Natural killer cell (primary cell): ENCODE results near the gene HMX2. TPM values are rescaled to one million over a fixed set of nuclear protein-coding genes. Genes with fewer than 3 reads are reported as not detected.

Experiments used
- ATAC-seq, 3 donors: fragments of 150-1000 bp in 2 of 3; fragments of 200-7000 bp in 1 of 3; cut with Tn5 transposase; 1 replicate in 1 of 3; 2 replicates in 2 of 3; pipeline ENCODE4 v1.10.0; 2021; ENCODE audit warnings: mild to moderate bottlenecking in 2 of 3, moderate library complexity in 2 of 3
- DNase-seq, 2 donors: peaks; one replicate each; pipeline versions ENCODE4 v3.0.0 to v3.0.0-alpha.2; 2013 to 2021; ENCODE audit warnings: mixed read lengths in 1 of 2
- H3K27ac ChIP-seq: one replicate; pipeline ENCODE4 v1.5.1; 2013; ENCODE audit warnings: mild to moderate bottlenecking, low read length
- H3K27me3 ChIP-seq: one replicate; pipeline ENCODE4 v1.6.1; 2013; ENCODE audit warnings: low read length; ENCODE audit not compliant: control insufficient read depth, insufficient read depth
- H3K36me3 ChIP-seq: one replicate; pipeline ENCODE4 v1.6.1; 2013; ENCODE audit warnings: low read length; ENCODE audit not compliant: control insufficient read depth, insufficient read depth
- H3K4me1 ChIP-seq: one replicate; pipeline ENCODE4 v1.6.1; 2013; ENCODE audit warnings: low read length; ENCODE audit not compliant: control insufficient read depth, insufficient read depth
- H3K4me3 ChIP-seq: one replicate; pipeline ENCODE4 v1.5.1; 2013; ENCODE audit warnings: low read length
- H3K9me3 ChIP-seq: one replicate; pipeline ENCODE4 v1.6.1; 2013; ENCODE audit warnings: low read length; ENCODE audit not compliant: control insufficient read depth, insufficient read depth
- H3K27ac Mint-ChIP-seq, 2 donors: one replicate each; pipeline ENCODE4 v1.8.0; 2022; ENCODE audit warnings: mild to moderate bottlenecking in 2 of 2, mixed read lengths in 2 of 2, moderate library complexity in 1 of 2
- H3K27me3 Mint-ChIP-seq, 2 donors: one replicate each; pipeline ENCODE4 v1.8.0; 2022; ENCODE audit warnings: low read depth in 2 of 2, mixed read lengths in 2 of 2
- H3K36me3 Mint-ChIP-seq: one replicate; pipeline ENCODE4 v1.8.0; 2022; ENCODE audit warnings: mixed read lengths
- H3K4me1 Mint-ChIP-seq, 2 donors: one replicate each; pipeline ENCODE4 v1.8.0; 2022; ENCODE audit warnings: mixed read lengths in 2 of 2
- H3K4me3 Mint-ChIP-seq: one replicate; pipeline ENCODE4 v1.8.0; 2022; ENCODE audit warnings: mild to moderate bottlenecking, moderate library complexity, mixed read lengths
- H3K9me3 Mint-ChIP-seq, 2 donors: one replicate each; pipeline ENCODE4 v1.8.0; 2022; ENCODE audit warnings: mixed read lengths in 2 of 2
- CTCF ChIP-seq: fragments of 200-600 bp; IDR thresholded peaks from one replicate; pipeline ENCODE4 v1.8.0; 2022; ENCODE audit warnings: antibody characterized with exemption
- WGBS: methylation state at CpG from one replicate; pipeline ENCODE4 v1.1.7; 2013; ENCODE audit warnings: missing lambda C conversion rate; ENCODE audit not compliant: insufficient coverage; 5-methylcytosine and 5-hydroxymethylcytosine counted together
- intact Hi-C: fragments of 100-400 bp; cut with micrococcal nuclease; formaldehyde crosslinking; loops from one replicate; pipeline ENCODE4 v1.14.2; 2022
- total RNA-seq, 4 donors: library from RNA; stranded (reverse); fragments of 120-200 nt in 1 of 4; gene quantifications; one replicate each; pipeline versions ENCODE4 v1.2.3 to v1.2.4, GENCODE V29; 2013 to 2022

The HMX2 gene
- total RNA-seq, 3 donors from 2014 or later (not counting 1 experiment from before 2014, with no cell fraction given): not detected

- no peak overlapping the region for H3K4me3 Mint-ChIP-seq
- no peaks in the 10 kb centered on the region for H3K27me3 ChIP-seq
- no peak for TF ChIP-seq CTCF
- peaks cover 3% of the 10 kb centered on the region for H3K9me3 ChIP-seq
- ATAC-seq (no peak), DNase-seq (no peak)
- H3K27me3 Mint-ChIP-seq: no peaks in the 10 kb centered on the region
- H3K4me1 ChIP-seq: no peaks in the 10 kb centered on the region
- H3K36me3 ChIP-seq: no peaks in the 10 kb centered on the region
- H3K4me3 ChIP-seq: no peak overlapping the region
- intact Hi-C loops: no loop called here
- H3K4me1 Mint-ChIP-seq: peaks cover 12 to 13% of the 10 kb centered on the region in 2 donors
- WGBS: no CpG with 5 or more reads among the region's 2 CpGs
- H3K9me3 Mint-ChIP-seq: peaks cover 7 to 8% of the 10 kb centered on the region in 2 donors
- H3K36me3 Mint-ChIP-seq: peaks cover 30% of the 10 kb centered on the region
- H3K27ac ChIP-seq: no peak overlapping the region
- no peak overlapping the region for H3K27ac Mint-ChIP-seq
These were observed 35.8 kb downstream of the HMX2 start for GRCh38 chr10:123183724-123184123.

GRCh38 chr10:123187781-123188180 is 39.8 kb downstream of the HMX2 start:
- Mint-ChIP-seq H3K4me3 (no peak overlapping the region), H3K27ac (no peak overlapping the region), H3K27me3 (no peaks in the 10 kb centered on the region), H3K4me1 (peaks cover 13 to 15% of the 10 kb centered on the region in 2 donors), H3K9me3 (peaks cover 7 to 8% of the 10 kb centered on the region in 2 donors), H3K36me3 (peaks cover 30% of the 10 kb centered on the region)
- no peak for DNase-seq
- Histone ChIP-seq H3K27ac (no peak overlapping the region), H3K27me3 (no peaks in the 10 kb centered on the region), H3K9me3 (peaks cover 3% of the 10 kb centered on the region), H3K4me3 (no peak overlapping the region), H3K4me1 (no peaks in the 10 kb centered on the region), H3K36me3 (peaks cover 3% of the 10 kb centered on the region)
- TF ChIP-seq CTCF: no peak
- ATAC-seq: no peak
- intact Hi-C loops: no loop called here
- WGBS: 99% methylated on average over 5 of the region's 5 CpGs

GRCh38 chr10:123191886-123192285 is 44.0 kb downstream of the HMX2 start:
- peaks cover 3% of the 10 kb centered on the region for H3K36me3 ChIP-seq
- H3K27me3 ChIP-seq: no peaks in the 10 kb centered on the region
- intact Hi-C loops: no loop called here
- no peaks in the 10 kb centered on the region for H3K9me3 ChIP-seq
- H3K4me1 Mint-ChIP-seq: peaks cover 12 to 13% of the 10 kb centered on the region in 2 donors
- H3K27me3 Mint-ChIP-seq: no peaks in the 10 kb centered on the region
- TF ChIP-seq CTCF: no peak
- H3K4me3 ChIP-seq: no peak overlapping the region
- WGBS: 95% methylated on average over 8 of the region's 8 CpGs
- H3K27ac Mint-ChIP-seq: no peak overlapping the region
- peaks cover 5% of the 10 kb centered on the region for H3K36me3 Mint-ChIP-seq
- no peak for DNase-seq
- no peak overlapping the region for H3K27ac ChIP-seq
- no peaks in the 10 kb centered on the region for H3K4me1 ChIP-seq
- ATAC-seq: no peak
- no peak overlapping the region for H3K4me3 Mint-ChIP-seq
- no peaks in the 10 kb centered on the region for H3K9me3 Mint-ChIP-seq

- Histone ChIP-seq H3K4me1 (no peaks in the 10 kb centered on the region), H3K4me3 (no peak overlapping the region), H3K27ac (no peak overlapping the region), H3K27me3 (no peaks in the 10 kb centered on the region), H3K36me3 (peaks cover 3% of the 10 kb centered on the region), H3K9me3 (no peaks in the 10 kb centered on the region)
- 98% methylated on average over 9 of the region's 9 CpGs for WGBS
- DNase-seq (no peak), ATAC-seq (no peak)
- no peak overlapping the region for H3K27ac Mint-ChIP-seq
- intact Hi-C loops: no loop called here
- no peak for TF ChIP-seq CTCF
- H3K27me3 Mint-ChIP-seq: no peaks in the 10 kb centered on the region
- no peak overlapping the region for H3K4me3 Mint-ChIP-seq
- peaks cover 14 to 19% of the 10 kb centered on the region in 2 donors for H3K4me1 Mint-ChIP-seq
- no peaks in the 10 kb centered on the region for H3K9me3 Mint-ChIP-seq
- peaks cover 5% of the 10 kb centered on the region for H3K36me3 Mint-ChIP-seq
These were observed 46.1 kb downstream of the HMX2 start for GRCh38 chr10:123194056-123194455.
